Epidermal melanocyte (primary cell): Measurements from ENCODE around the gene CAMK1G.

Experiments
- DNase-seq: peaks from one replicate; pipeline ENCODE4 v3.0.0; 2011; ENCODE audit warnings: low spot score; ENCODE audit not compliant: insufficient read length

The CAMK1G gene

DNA sequence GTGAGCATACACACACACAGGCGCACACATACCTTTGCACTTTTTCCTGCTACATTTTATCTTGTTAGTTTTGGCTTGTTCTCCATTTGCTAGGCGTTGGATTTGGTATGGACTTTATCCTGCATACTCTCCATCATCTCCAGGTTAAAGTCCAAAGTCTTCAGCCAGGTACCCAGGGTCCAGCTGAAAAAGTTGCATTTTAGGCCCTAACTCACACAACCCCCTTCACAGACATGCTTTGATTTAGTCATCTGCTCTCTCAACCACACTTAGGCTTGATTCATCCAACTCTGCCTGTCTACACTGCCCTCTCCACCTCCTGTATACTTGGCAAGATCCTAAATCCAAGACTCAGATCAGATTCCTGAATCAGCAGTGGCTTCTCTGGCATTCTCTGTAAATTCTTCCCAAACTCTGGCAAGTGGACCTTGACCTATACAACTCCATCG, 79.4 kb downstream of the CAMK1G start:
- DNase-seq, result no peak
